Measurements from ENCODE around the gene FBXL16.

Gene FBXL16

DNA sequence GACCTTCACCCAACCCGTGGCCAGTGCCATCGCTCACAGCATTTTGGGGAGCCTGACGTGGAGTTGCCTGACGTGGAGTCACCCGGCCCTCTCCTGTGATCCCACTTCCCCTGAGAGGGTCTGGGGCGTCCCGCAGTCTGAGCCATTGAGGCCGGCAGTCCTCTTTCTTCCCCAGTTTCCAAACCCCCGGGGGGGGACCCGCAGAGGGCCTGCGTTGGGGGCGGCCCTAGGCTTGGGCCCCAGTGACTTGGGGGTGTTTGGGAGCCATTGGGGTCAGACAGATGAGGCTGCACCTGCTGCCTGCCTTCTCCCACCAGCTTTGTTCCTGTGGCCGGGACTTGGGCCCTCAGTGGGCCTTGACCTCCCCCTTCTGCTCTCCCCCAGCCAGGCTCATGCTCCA lies 35.9 kb downstream of the FBXL16 start:
- Histone ChIP-seq H3K9me3 (no peaks in the 10 kb centered on the region), H3K36me3 (peaks cover 56% of the 10 kb centered on the region), H3K27ac (no peak overlapping the region), H3K4me3 (ENCODE audit: low read depth in 1 of 2, low read length in 1 of 2) (no peak overlapping the region), H3K27me3 (peaks cover 7% of the 10 kb centered on the region), H3K4me1 (ENCODE audit: control insufficient read depth in 1 of 2, insufficient read depth in 1 of 2, low read depth in 1 of 2, low read length in 1 of 2) (peaks cover 17 to 22% of the 10 kb centered on the region in 2 experiments)
- TF ChIP-seq, protein P1, sequence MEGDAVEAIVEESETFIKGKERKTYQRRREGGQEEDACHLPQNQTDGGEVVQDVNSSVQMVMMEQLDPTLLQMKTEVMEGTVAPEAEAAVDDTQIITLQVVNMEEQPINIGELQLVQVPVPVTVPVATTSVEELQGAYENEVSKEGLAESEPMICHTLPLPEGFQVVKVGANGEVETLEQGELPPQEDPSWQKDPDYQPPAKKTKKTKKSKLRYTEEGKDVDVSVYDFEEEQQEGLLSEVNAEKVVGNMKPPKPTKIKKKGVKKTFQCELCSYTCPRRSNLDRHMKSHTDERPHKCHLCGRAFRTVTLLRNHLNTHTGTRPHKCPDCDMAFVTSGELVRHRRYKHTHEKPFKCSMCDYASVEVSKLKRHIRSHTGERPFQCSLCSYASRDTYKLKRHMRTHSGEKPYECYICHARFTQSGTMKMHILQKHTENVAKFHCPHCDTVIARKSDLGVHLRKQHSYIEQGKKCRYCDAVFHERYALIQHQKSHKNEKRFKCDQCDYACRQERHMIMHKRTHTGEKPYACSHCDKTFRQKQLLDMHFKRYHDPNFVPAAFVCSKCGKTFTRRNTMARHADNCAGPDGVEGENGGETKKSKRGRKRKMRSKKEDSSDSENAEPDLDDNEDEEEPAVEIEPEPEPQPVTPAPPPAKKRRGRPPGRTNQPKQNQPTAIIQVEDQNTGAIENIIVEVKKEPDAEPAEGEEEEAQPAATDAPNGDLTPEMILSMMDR (IDR thresholded peaks at IDR 0.05), result no peak

DNA sequence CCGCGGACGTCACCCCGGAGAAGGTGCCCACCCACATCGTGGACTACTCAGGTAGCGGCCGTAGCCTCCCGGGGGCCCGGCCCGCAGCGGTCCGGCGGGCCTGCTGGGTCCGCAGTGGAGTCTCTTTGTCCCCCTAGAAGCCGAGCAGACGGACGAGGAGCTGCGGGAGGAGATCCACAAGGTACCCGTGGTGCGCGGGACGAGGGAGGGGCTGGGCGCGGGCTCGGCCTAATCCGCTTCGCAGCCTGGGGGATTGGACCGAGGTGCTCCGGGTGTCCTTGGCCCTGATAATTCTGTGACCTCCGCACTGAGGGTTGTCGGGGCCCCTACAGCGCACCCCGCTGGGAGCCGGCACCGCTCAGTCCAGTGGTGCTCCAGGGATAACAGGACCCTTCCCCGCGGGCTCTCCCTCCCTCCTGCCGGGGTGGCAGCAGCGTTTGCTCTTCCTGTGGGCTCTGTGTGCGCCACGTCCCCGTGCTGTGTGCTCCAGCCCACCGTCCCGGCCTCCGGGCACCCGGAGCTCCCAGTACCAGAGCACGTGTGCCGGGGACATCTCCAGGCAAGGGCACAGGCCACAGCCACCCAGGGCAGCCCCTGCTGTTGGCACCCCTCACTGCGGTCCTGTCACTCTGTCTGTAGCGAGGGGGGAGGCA lies 37.0 kb downstream of the FBXL16 start:
- TF ChIP-seq, protein P1 (IDR thresholded peaks at IDR 0.05), result no peak
- no peaks in the 10 kb centered on the region for H3K27me3 ChIP-seq
- peak overlapping the region; percentile 83 for H3K27ac ChIP-seq
- H3K4me1 ChIP-seq (ENCODE audit: control insufficient read depth in 1 of 2, insufficient read depth in 1 of 2, low read depth in 1 of 2, low read length in 1 of 2), result peaks cover 17 to 22% of the 10 kb centered on the region in 2 experiments
- no peaks in the 10 kb centered on the region for H3K9me3 ChIP-seq
- H3K4me3 ChIP-seq (ENCODE audit: low read depth in 1 of 2, low read length in 1 of 2), result peak overlapping the region; percentile 68 to 98
- peaks cover 46% of the 10 kb centered on the region for H3K36me3 ChIP-seq

DNA sequence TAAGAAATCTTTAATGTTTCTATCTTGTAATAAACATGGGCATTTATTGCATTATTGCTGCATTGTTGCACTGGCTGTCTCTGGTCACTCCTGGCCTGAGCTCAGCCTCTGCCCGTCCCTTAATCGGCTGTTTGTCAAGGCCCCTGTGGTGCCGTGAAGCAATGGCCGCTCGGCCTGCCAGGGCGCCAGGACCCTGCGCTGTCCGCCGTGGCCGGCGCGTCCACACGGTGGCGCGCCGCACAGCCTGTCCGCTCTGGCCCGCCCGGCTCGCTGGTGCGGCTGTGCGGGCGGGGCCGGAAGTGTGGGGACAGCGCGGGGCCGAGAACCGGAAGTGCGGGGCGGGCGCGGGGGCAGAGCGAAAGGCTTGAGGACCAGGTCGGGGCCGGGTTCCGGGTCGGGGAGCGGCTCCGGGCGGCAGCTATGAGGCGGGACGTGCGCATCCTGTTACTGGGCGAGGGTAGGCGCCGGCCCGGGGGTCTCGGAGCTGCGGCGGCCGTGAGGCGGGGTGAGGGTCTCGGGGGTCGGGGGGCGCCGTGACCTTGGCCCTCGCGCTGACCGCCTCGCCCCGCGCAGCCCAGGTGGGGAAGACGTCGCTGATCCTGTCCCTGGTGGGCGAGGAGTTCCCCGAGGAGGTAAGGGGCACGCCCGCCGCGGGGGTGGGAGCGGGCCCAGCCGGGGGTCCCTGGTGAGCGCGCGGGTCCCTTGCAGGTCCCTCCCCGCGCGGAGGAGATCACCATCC lies 37.7 kb downstream of the FBXL16 start, which contains the start of gene RHOT2:
Gene RHOT2 (plus strand): TSS at position 353 of the 739 bp plus-strand sequence. CDS start 68 bp downstream, at position 421.
- TF ChIP-seq, protein P1 (IDR thresholded peaks at IDR 0.05), result peak; percentile 99
- Histone ChIP-seq H3K27ac (peak within 1 kb of the TSS; percentile 83), H3K4me3 (ENCODE audit: low read depth in 1 of 2, low read length in 1 of 2) (peak within 1 kb of the TSS; percentile 68 to 98), H3K36me3 (peaks cover 39% of the 10 kb centered on the region), H3K27me3 (no peaks in the 10 kb centered on the region), H3K9me3 (no peaks in the 10 kb centered on the region), H3K4me1 (ENCODE audit: control insufficient read depth in 1 of 2, insufficient read depth in 1 of 2, low read depth in 1 of 2, low read length in 1 of 2) (peaks cover 17 to 22% of the 10 kb centered on the region in 2 experiments)

DNA sequence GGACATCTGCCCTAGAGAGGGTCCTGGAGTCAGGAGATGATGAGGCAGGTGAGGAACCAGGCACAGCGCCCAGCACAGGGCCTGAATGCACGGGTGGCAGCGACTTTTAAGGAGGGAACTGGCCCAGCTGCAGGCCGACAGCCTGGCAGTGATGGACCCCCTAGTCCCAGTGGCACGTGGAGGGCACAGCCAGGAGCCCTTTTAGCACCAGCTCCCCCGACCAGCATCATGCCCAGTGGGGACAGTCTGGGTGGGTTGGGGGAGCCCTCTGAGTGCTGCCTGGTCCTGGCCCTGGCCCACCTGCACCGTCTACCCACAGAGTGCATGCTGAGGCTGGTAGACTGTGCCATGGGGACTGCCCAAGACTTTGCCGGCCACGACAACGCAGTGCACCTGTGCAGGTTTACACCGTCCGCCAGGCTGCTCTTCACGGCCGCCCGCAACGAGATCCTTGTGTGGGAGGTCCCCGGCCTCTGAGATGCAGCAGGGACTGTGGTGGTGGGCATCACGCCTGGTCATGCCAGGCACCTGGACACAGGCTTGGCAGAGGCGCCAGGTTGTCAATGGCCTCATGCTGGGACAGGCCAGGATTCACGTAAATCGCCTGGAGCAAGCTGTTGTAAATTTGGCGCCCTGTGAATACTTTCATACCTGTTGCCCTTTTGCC lies 38.4 kb downstream of the FBXL16 start:
- H3K27ac ChIP-seq, result peak overlapping the region; percentile 83
- H3K36me3 ChIP-seq, result peaks cover 32% of the 10 kb centered on the region
- TF ChIP-seq, protein P1 (IDR thresholded peaks at IDR 0.05), result no peak
- peak overlapping the region; percentile 68 to 98 for H3K4me3 ChIP-seq (ENCODE audit: low read depth in 1 of 2, low read length in 1 of 2)
- H3K27me3 ChIP-seq, result no peaks in the 10 kb centered on the region
- H3K4me1 ChIP-seq (ENCODE audit: control insufficient read depth in 1 of 2, insufficient read depth in 1 of 2, low read depth in 1 of 2, low read length in 1 of 2), result peaks cover 17 to 22% of the 10 kb centered on the region in 2 experiments
- no peaks in the 10 kb centered on the region for H3K9me3 ChIP-seq

DNA sequence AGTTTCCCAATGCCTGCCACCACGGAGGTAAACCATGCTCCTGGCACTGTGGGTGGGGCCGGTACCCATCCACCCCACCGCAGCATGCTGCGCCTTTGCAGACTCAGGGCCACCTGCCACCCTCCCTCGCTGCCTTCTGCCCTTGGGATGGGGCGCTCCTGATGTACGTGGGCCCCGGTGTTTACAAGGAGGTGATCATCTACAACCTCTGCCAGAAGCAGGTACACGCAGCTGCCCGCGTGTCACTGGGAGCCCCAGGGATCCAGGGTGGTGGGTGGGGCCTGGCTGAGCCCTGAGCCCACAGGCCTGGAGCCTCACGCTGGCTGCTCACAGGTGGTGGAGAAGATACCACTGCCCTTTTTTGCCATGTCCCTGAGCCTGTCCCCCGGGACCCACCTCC lies 39.0 kb downstream of the FBXL16 start:
- peaks cover 17 to 22% of the 10 kb centered on the region in 2 experiments for H3K4me1 ChIP-seq (ENCODE audit: control insufficient read depth in 1 of 2, insufficient read depth in 1 of 2, low read depth in 1 of 2, low read length in 1 of 2)
- H3K9me3 ChIP-seq, result no peaks in the 10 kb centered on the region
- no peaks in the 10 kb centered on the region for H3K27me3 ChIP-seq
- peaks cover 25% of the 10 kb centered on the region for H3K36me3 ChIP-seq
- no peak overlapping the region for H3K4me3 ChIP-seq (ENCODE audit: low read depth in 1 of 2, low read length in 1 of 2)
- TF ChIP-seq, protein P1 (IDR thresholded peaks at IDR 0.05), result no peak
- H3K27ac ChIP-seq, result no peak overlapping the region
